Endometrial microvascular endothelial cells (primary cell): ENCODE data around the gene ST3GAL2. TPM values are rescaled to one million over a fixed set of nuclear protein-coding genes. Genes with fewer than 3 reads are reported as not detected.
"Not testable (repeated sequence)": the region's sequence is repeated elsewhere in the genome, so short reads cannot be mapped to it uniquely, and the experiment has no call there.

Experiments used
- in situ Hi-C: cut with HindIII; loops from 2 replicates; pipeline ENCODE4 v1.10.0; 2017; ENCODE audit warnings: low sequenced_read_pairs, low pct_unique_long_range_greater_than_20kb; ENCODE audit errors: inconsistent ontology term
- total RNA-seq: library from RNA; depleted of rRNA; stranded (reverse); fragments of >200 nt; gene quantifications from one replicate; pipeline ENCODE4 v1.2.3, GENCODE V29; 2015; ENCODE audit errors: inconsistent ontology term

ST3GAL2 gene
- total RNA-seq, 1 donor from 2014 or later, result 31.0 TPM

GRCh38 chr16:70427786-70428177 lies 11.1 kb downstream of the ST3GAL2 start:
- in situ Hi-C loops, result no loop called here

- in situ Hi-C loops, result no loop called here
Measured at GRCh38 chr16:70422543-70422942, 16.4 kb downstream of the ST3GAL2 start.

- in situ Hi-C loops, result no loop called here
Measured at GRCh38 chr16:70421473-70422311, 17.2 kb downstream of the ST3GAL2 start.

GRCh38 chr16:70421014-70421413 lies 17.9 kb downstream of the ST3GAL2 start:
- in situ Hi-C loops, result no loop called here

- in situ Hi-C loops, result no loop called here
Measured at GRCh38 chr16:70419384-70420327, 19.2 kb downstream of the ST3GAL2 start.

- in situ Hi-C loops, result no loop called here
Measured at GRCh38 chr16:70418993-70419318, 19.9 kb downstream of the ST3GAL2 start.

- in situ Hi-C loops, result no loop called here
Measured at GRCh38 chr16:70418274-70418992, 20.5 kb downstream of the ST3GAL2 start.

GRCh38 chr16:70417661-70418060 lies 21.2 kb downstream of the ST3GAL2 start:
- in situ Hi-C loops, result no loop called here

- in situ Hi-C loops, result no loop called here
Measured at GRCh38 chr16:70416748-70417616, 21.9 kb downstream of the ST3GAL2 start.

- in situ Hi-C loops, result not testable (repeated sequence)
Measured at GRCh38 chr16:70413572-70413971, 25.3 kb downstream of the ST3GAL2 start.

GRCh38 chr16:70412385-70412784 lies 26.5 kb downstream of the ST3GAL2 start:
- in situ Hi-C loops, result no loop called here

GRCh38 chr16:70410734-70411133 lies 28.2 kb downstream of the ST3GAL2 start:
- in situ Hi-C loops, result no loop called here

- in situ Hi-C loops, result no loop called here
Measured at GRCh38 chr16:70407811-70408274, 31.1 kb downstream of the ST3GAL2 start.

- in situ Hi-C loops, result not testable (repeated sequence)
Measured at GRCh38 chr16:70406104-70406503, 32.8 kb downstream of the ST3GAL2 start.

- in situ Hi-C loops, result no loop called here
Measured at GRCh38 chr16:70402916-70403659, 35.8 kb downstream of the ST3GAL2 start.

GRCh38 chr16:70399951-70400350 lies 38.9 kb downstream of the ST3GAL2 start:
- in situ Hi-C loops, result no loop called here

GRCh38 chr16:70399381-70399780 lies 39.5 kb downstream of the ST3GAL2 start:
- in situ Hi-C loops, result no loop called here
